Tongue (tissue), 2 donors: ENCODE data around the gene SMARCA2. TPM values are rescaled to one million over a fixed set of nuclear protein-coding genes. Genes with fewer than 3 reads are reported as not detected.

ENCODE experiments used
- DNase-seq: peaks from one replicate; pipeline ENCODE4 v3.0.0-alpha.2; 2015
- total RNA-seq: library from RNA; depleted of rRNA; stranded (reverse); fragments of >200 nt; gene quantifications from one replicate; pipeline ENCODE4 v1.2.3, GENCODE V29; 2014

The SMARCA2 gene
- 176 TPM for total RNA-seq

- DNase-seq, result peak; percentile 99
These were observed at the start of gene SMARCA2 for GRCh38 chr9:2014696-2015580. Gene SMARCA2, plus strand, starts transcription at chr9:2015347. Its CDS starts 13,676 bp downstream, at chr9:2029023.

- DNase-seq, result no peak
These were observed 48.3 kb upstream of the SMARCA2 start for GRCh38 chr9:1966725-1967366.

DNA sequence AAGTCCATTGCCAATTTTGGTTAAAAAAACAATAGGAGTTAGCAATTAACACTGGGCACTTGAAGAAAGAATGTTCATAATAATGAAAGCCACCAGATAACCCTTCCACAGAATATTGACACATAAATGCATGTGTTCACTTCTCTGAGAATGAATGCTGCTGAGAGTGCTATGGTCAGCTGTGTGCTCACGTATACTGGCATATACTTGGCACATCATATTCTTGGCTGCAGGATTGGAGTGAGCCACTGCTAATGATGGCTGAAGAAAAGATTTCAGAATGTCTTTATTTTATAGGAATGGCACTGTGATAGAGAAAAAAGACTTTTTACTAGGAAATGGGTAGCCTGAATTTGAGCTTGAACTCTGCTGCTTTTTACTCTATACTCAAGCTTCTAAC lies 46.0 kb upstream of the SMARCA2 start:
- DNase-seq, result no peak

DNA sequence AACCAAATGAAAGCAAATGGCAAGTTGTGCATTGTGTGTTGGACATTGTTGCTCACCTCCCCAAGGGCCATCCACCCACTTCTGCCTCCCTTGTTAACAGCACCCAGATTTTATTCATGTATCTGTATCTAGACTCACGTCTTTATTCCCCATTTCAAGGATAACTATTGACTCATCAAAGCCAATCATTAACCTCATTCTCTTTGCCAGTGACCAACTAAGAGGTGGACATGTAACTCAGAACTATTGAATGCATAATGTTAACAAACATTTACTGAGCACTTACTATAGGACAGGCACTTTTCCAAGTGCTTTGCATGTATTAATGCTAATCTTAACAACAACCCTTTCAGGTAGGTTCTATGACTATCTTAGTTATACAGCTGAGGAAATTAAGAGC lies 45.2 kb upstream of the SMARCA2 start:
- DNase-seq, result no peak

DNA sequence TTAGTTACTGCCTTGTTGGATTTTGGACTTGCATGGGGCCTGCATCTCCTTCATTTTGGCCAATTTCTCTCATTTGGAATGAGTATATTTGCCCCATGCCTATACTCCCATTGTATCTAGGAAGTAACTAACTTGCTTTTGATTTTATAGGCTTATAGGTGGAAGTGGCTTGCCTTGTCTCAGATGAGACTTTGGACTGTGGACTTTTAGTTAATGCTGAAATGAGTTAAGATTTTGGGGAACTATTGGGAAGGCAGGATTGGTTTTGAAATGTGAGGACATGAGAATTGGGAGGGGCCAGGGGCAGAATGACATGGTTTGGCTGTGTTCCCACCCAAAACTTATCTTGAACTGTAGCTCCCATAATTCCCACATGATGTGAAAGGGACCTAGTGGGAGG lies 42.5 kb upstream of the SMARCA2 start:
- DNase-seq, result no peak

- no peak for DNase-seq
These were observed 38.1 kb upstream of the SMARCA2 start for GRCh38 chr9:1977026-1977425.

- DNase-seq, result peak; percentile 54
These were observed 36.2 kb upstream of the SMARCA2 start for GRCh38 chr9:1978941-1979340.

DNA sequence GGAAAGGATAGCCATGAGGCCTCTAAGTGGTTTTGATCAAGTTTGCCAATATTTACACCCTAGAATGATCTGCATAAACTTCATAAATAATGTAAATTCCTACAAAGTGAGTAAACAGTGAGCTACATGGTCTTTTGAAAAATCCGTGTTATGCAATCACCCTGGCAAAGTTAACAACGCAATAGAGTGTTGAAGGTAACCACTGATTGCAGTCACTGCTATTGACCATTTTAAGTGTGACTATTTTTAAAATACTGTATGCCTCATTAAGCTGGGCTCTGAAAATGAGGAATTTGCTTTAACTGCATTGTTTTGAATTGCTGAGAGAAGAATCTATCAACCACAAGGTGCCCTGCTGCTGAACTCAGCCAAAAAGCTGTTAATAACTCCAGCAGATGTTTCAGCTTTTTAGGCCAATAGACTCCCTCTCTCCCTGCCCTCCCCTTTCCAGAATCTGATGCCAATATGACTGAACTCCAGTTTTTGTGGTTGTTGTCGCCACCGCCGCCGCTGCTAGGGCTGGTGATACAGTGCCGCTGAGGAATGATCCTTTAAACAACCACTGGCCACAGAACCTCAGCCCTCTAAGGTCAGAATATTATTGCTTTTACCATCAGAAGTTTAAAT lies 35.3 kb upstream of the SMARCA2 start:
- DNase-seq, result peak; percentile 87

- no peak for DNase-seq
These were observed 34.8 kb upstream of the SMARCA2 start for GRCh38 chr9:1980387-1980786.

GRCh38 chr9:1982074-1982473 lies 33.1 kb upstream of the SMARCA2 start:
- no peak for DNase-seq

GRCh38 chr9:1986341-1986740 lies 28.8 kb upstream of the SMARCA2 start:
- no peak for DNase-seq

- DNase-seq, result no peak
These were observed 25.6 kb upstream of the SMARCA2 start for GRCh38 chr9:1989500-1989899.

GRCh38 chr9:1994180-1994579 lies 21.0 kb upstream of the SMARCA2 start:
- DNase-seq, result no peak

GRCh38 chr9:1995084-1995483 lies 20.1 kb upstream of the SMARCA2 start:
- DNase-seq, result no peak

- no peak for DNase-seq
These were observed 19.0 kb upstream of the SMARCA2 start for GRCh38 chr9:1996156-1996555.

GRCh38 chr9:1997646-1998045 lies 17.5 kb upstream of the SMARCA2 start:
- no peak for DNase-seq

DNA sequence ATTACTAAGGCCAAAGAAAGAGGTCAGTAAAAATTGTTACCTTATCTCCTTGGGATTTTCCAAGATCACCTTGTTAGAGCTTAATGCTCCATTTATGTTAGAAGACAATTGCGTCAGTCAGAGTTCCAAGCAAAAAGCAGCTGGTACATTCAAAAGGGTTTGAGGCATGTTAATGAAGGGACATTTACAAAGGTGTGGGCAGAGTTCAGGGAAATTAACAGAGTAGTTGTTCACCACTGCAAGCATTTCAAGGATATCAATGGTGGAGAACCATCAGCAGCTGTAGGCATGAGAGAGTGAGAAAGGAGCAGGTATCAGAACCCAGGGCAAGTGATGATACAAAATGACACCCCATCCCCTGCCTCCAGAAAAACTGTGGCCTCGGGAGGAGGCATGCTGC lies 17.0 kb upstream of the SMARCA2 start:
- no peak for DNase-seq

GRCh38 chr9:2000314-2000713 lies 14.8 kb upstream of the SMARCA2 start:
- DNase-seq, result no peak

GRCh38 chr9:2008372-2008771 lies 6.8 kb upstream of the SMARCA2 start:
- DNase-seq, result no peak

- no peak for DNase-seq
These were observed 2.8 kb upstream of the SMARCA2 start for GRCh38 chr9:2012347-2012746.

- DNase-seq, result no peak
These were observed 1.2 kb upstream of the SMARCA2 start for GRCh38 chr9:2013743-2014475.

DNA sequence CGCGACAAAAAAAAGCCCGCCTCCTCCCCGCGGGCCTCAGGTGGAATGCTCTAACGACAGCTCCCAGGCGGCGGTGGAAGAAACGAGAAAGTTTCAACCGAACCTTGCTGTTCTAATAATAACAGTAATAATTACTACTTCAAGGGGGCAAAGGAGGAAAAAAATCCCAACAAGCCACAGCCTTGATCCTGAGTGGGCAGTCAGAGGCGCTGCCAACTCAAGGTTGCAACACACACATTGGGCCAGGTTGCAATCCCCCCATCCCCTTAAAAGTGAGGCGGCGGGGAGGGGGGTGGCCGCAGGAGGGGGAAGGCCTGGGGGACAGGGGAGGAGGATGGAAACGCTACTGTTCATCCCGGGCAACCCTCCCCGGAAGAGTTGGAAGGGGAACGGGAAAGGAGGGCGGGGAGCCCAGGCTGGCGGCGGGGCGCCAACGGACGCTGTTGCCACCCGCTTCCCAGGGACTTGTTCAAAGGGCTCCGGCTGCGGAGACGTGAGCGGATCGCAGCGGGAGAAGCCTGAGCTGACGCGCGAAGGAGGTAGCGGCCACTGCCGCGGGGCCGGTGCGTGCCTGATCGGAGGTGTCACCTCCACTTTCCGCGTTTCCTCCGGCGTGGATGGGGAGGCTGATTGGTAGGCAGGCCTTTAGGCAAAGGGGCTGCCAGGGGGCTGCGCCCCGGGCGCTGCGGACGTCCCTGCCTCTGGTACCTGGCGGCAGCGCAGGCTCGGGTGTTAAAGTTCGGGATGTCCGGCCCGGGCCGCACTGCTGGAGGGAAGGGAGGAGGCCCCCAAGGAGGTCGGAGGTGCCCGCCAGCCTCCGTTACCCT lies 647 bp downstream of the SMARCA2 start:
- peak; percentile 69 for DNase-seq
